ENCODE results near the gene TTLL7.

The TTLL7 gene, protein sequence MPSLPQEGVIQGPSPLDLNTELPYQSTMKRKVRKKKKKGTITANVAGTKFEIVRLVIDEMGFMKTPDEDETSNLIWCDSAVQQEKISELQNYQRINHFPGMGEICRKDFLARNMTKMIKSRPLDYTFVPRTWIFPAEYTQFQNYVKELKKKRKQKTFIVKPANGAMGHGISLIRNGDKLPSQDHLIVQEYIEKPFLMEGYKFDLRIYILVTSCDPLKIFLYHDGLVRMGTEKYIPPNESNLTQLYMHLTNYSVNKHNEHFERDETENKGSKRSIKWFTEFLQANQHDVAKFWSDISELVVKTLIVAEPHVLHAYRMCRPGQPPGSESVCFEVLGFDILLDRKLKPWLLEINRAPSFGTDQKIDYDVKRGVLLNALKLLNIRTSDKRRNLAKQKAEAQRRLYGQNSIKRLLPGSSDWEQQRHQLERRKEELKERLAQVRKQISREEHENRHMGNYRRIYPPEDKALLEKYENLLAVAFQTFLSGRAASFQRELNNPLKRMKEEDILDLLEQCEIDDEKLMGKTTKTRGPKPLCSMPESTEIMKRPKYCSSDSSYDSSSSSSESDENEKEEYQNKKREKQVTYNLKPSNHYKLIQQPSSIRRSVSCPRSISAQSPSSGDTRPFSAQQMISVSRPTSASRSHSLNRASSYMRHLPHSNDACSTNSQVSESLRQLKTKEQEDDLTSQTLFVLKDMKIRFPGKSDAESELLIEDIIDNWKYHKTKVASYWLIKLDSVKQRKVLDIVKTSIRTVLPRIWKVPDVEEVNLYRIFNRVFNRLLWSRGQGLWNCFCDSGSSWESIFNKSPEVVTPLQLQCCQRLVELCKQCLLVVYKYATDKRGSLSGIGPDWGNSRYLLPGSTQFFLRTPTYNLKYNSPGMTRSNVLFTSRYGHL

DNA sequence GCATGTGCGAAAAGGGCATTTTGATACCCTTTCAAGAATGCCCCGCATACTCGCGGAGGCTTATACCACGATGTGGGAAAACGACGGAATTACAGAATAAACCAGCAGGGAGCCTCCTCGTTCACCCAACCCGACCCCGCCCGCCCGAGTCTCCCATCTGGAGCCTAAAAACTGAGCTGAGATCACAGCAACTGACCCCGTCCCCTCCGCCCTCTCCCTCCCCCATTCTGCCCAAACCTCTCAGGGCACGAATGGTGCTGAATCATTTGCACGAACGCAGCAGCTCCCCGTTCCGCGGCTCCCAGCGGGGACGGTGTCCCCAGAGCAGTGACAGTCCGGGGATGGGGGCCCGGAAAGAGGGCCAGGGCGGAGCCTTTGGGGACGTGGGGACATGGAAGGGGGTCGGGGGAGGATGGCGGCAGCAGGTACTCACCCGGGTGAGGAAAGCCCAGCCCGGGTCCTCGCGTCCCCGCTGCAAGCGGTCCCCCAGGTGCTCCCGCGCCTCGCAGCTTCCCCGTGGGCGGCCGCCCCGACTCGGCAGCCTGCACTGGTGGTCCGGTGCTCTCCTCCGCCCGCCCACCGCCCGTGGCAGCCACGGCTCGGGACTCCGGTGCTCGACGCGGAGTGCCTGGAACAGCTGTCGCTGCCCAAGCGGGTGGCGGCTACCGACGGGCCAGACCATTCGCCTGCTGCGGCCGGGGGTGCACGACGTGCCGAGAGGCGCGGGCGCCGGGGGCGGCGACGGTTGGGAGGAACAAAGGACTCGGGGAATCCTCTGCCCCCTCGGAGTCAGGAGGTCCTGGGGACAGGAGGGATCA lies at the start of gene TTLL7:
TTLL7 (minus strand) TSS at position 635 of the 818 bp plus-strand sequence. CDS start 46,921 bp downstream, outside the sequence.
- DNase-seq, result peak; percentile 63

DNA sequence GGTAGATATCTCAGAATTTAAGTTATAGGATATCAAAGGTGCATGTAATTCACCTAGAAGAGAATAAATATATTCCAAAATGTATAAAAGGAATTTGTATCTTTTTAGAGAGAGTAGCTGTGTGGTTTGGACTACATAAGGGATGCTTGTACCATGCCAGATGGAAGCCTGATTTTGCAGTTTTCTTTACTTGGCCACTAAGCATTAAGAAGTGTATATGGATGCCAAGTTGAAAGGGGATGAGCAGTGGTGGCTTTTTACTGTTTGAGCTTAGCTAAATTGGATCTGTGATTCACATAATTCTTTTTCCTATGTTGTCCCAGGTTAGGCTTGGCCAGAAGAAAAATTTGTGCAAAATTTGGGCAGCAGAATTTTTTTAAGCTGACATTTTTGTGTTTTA lies 43.5 kb upstream of the TTLL7 start:
- no peak for DNase-seq

DNA sequence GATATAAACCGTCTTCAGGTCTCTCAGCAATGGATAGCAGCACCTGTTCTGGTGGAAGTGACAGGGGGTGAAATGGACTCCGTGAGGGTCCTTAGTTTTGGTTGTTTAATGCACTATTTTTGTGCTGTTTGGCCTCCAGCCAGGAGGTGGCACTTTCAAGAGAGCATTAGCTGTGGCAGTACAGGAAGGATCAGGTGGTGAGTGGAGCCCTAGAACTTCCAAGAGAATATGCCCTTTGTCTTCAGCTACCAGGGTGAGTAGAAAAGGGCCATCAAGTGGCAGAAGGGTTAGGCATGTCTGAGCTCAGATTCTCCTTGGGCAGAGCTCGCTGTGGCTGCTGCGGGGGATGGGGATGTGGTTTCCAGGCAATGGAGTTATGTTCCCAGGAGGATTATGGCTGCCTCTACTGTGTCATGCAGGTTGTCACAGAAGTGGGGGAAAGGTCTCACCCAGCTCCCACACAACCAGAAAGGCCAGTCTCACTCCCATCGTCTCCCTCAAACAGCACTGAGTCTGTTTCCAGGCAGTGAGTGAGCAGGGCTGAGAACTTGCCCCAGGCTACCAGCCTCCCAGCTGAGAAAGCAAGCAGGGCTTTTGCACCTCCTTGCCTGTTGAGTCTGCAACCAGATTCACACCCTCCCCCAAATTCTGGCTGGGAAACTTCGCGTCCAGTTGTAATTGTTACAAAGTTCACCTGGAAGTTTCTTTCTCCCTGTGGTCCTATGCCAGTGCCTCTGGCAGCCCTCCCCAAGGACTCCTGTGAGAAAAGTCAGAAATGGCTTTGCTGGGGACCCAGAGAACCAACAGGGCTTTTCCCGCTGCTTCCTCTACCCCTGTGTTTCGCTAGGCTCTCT lies 39.1 kb upstream of the TTLL7 start:
- DNase-seq, result no peak

DNA sequence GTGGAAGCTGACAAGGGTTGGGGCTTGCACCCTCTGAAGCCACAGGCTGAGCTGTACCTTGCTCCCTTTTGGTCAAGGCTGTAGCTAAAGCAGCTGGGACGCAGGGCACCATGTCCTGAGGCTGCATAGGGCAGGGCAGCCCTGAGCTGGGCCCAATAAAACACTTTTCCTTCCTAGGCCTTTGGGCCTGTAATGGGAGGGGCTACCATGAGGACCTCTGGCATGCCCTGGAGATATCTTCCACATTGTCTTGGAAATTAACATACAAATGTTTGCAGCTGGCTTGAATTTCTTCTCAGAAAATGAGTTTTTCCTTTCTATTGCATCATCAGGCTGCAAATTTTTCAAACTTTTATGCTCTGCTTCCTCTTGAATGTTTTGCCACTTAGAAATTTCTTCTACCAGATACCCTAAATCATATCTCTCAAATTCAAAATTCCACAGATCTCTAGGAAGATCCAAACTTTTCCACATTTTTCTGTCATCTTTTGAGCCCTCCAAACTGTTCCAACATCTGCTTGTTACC lies 32.9 kb upstream of the TTLL7 start:
- DNase-seq, result no peak

DNA sequence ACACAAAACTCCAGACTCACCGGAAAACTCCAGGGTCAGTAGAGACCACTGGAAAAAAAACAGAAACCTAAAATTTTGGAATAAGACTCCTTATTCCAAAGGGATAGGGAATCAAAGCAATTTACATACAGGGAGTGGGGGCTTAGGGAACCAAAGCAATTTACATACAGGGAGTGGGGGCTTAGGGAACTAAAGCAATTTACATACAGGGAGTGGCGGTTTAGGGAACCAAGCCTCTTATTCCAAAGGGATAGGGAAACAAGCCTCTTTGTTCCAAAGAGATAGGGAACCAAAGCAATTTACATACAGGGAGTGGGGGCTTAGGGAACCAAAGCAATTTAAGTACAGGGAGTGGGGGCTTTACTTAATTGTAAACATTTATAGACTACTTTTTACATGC lies 28.4 kb upstream of the TTLL7 start:
- no peak for DNase-seq

DNA sequence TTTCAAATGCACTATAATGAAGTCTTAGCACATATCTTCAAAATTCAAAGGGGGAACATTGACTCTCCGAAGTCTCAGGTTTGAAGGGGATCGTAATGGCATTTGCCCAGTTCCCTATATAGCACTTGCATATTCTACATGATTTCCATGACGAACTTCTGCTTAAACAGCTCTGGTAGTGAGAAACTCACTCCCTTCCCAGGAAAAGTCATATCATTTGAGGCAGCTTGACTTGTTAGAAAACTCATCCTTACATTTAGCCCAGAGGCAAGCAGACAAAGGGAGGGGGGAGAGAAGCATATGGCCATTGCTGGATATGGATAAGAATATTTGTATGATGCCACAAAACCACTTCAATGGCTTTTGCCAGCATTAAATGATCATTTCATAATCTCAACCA lies 27.0 kb upstream of the TTLL7 start:
- no peak for DNase-seq

DNA sequence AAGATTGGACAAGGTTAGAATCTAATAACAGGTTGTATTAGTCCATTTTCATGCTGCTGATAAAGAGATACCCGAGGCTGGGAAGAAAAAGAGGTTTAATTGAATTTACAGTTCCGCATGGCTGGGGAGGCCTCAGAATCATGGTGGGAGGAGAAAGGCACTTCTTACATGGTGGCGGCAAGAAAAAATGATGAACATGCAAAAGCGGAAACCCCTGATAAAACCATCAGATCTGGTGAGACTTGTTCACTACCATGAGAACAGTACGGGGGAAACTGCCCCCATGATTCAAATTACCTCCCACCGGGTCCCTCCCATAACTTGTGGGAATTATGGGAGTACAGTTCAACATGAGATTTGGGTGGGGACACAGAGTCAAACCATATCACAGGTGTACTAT lies 22.9 kb upstream of the TTLL7 start:
- DNase-seq, result no peak

DNA sequence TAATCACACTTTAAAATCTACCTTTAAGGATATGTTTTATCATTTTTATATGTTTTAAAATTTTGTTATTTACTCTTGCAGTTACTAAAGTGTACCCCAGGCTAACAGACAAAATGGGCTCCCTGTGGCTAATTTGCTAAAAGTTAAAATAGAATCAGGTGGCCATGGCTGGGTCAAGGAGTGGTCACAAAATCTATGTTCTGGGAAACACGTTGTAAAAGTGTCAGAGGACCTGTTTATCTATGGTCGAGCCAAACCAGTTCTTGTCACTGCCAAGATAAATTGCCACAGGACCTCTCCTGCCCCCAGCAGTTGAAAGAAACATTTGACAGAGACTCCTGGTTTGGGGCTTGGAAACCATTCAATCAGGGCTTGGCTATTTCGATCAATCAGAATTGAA lies 21.2 kb upstream of the TTLL7 start:
- DNase-seq, result no peak

DNA sequence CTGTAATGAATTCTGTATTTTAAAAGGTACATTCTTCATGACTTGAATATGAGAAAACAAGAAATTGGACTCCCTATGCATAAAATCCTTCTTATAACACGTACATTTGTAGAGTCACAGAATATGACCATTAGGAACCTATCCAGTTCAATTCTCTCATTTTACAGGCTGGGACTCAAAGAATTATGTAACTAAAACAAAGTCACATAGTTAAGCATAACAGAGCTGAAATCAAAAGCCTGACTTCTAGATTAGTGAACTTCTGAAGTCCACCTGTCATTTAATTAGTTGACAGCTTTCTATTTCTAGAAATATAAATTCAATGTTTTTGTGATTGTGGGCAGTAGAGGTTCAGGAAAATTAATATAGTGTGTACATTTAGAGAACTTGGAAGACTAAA lies 20.3 kb upstream of the TTLL7 start:
- DNase-seq, result no peak

DNA sequence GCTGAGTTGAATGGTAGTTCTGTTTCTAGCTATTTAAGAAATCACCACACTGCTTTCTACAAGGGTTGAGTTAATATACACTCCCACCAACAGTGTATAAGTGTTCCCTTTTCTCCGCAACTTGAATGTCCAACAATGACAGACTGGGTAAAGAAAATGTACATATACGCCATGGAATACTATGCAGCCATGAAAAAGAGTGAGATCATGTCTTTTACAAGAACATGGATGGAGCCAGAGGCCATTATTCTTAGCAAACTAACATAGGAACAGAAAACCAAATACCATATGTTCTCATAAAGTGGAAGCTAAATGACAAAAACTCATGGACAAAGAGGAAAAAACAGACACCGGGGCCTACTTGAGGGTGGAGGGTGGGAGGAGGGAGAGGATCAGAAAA lies 14.8 kb upstream of the TTLL7 start:
- DNase-seq, result no peak

DNA sequence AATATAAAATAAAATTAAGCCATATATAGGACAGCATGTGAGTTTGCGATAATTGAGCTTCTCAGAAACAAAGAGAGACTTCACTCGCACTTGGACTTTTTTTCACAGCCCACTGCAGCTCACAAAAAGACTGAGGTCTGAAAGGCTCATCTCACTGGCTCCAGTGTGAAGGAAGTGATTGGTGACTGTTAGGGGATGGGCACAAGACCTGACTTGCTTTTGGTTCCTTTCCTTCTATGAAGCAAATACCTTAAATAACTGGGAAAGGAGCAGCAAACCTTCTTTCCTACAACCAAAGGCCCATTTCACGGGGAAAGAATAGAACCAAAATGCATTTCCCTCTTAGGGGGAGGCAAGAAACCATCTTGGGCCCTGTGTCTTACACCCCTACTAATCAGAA lies 13.1 kb upstream of the TTLL7 start:
- no peak for DNase-seq

DNA sequence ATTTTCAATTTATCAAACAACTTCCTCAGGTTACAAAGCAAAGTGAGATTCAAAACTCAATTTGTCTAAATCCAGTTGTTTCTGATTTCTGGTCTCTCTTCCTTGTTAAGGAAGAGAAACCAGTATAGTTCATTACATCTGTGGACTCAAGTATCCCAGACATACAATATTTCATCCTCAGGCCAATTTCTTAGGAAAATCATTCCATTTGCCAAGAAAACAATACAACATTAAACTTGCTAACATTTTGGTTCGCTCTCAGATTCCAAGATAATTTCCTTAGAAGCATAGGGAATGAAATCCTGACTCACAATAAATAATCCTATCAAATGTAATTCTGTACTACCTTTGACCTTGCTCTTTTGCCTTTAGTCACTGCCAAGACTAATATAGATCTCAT lies 11.2 kb upstream of the TTLL7 start:
- no peak for DNase-seq

DNA sequence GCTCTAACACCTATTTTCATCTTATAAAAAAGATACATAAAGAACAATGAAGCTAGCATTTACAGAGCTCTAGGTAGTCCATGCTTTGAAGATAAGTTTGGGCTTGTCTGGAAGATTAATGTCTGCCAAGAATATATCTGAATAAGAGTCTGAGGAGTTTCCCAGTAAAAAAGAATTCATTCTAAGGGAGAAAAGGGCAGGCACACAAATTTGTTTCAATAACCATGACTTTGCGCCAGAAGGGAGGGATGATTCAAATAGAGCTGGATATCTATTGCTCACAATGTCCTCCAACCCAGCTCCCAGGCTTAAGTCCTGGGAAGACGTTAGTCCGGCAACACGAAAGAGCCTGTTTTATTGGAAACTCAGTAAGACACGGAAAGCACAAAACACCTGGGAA lies 9.7 kb upstream of the TTLL7 start:
- no peak for DNase-seq

DNA sequence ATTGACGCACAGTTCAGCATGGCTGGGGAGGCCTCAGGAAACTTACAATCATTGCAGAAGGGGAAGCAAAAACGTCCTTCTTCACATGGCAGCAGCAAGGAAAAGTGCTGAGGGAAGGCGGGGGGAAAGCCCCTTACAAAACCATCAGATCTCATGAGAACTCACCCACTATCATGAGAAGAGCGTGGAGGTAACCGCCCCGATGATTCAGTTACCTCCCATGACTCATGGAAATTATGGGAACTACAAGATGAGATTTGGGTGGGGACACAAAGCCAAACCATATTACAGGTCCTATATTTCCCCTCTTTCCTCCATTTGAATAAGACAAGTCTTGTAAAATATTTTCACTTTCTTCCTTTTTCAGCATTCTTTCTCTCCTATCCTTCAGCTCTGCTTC lies 7.7 kb upstream of the TTLL7 start:
- DNase-seq, result no peak

DNA sequence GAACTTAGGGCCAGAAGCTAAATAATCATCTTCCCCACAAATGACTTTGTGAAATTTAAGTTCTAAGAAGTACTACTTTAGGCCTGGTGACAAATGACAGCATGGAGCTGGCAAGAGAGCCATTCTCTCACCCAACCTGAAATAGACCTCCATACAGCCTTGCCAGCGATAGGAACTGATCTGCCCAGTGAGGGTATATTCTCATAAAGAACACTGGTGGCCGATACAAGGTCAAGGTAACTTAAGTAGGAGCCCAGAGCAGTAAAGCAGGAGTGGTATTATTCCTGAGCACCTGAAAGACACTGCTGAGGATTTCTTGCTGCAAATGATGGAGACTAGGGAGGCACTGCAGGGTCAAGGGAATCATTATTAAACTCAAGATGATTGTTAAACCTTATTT lies 2.6 kb upstream of the TTLL7 start:
- no peak for DNase-seq

DNA sequence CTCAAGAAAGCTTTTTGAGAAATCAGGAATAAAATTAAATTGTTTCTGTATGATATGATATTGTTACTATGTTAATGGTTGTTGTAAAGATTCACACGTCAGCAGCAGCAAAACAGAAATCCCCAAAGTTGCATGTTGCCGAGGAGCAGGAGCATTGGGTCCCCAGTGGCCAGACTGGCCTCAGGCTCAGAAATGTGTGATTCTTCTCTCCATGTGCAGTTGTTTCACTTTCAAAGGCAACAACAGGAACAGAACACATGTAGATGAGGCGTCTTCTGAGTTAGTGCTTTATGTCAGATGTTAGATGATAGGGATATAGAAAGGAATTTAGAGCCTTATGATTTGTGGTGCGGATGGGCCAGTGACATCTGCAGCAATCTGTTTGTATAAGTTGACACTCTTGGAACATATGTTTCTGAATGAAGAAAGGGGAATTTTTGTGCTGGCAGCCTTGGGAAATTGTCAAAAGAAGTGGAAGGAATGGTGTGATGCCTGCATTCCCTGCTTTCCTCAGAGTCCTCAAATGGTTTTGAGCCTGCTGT lies 2.1 kb upstream of the TTLL7 start:
- no peak for DNase-seq

DNA sequence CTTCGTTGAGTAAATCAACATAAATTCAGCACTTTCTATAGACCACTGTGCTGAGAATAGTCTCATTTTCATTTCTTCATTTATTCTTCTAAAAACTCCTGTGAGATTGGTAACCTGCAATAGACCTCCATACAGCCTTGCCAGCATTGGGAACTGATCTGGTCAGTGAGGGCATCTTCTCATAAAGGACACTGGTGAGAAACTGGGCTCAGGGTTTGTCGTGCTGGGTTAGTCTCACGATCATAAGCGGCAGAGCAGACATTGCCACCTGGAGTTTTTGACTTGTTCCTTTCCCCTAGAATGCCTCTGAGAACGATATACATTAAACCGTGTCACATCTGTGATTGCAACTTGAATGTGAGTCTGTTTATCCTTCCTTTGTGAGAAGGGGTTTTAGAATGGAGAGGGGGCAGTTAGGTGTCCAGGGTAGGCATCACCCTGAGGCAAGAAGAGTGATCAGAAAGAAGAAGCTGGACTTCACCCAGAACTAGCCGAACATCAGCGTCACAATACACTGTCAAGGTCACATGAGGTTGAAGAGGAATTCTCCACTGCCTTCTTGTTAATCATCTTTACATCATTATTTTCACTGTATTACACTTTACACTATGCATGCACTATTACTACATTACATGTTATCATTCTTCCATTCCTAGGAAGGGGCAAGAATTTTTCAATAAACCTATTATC lies 1.4 kb upstream of the TTLL7 start:
- DNase-seq, result no peak

DNA sequence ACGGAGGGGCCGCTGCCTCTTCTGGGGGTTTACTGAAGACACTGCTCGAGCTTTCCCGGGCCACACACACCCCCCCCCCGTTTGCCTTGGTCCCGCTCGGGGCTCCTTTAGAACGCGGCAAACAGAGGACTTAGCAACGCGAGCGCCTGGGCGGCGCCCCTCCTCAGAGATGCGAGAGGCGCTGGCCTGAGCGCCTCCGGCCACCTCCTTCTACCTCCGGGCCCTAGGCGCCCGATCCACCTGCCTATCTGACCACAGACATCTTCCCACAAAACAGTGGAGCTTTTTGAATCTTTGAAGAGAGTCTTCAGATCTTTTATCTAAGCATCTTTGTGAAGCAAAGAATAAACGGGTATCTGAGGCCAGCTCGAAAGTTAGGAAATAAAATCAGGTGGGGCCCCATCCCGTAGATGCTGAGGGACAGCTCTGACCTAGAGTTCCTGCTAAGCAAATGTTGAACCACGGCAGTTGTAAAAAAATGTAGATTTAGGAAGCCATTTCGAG lies 436 bp upstream of the TTLL7 start:
- no peak for DNase-seq

DNA sequence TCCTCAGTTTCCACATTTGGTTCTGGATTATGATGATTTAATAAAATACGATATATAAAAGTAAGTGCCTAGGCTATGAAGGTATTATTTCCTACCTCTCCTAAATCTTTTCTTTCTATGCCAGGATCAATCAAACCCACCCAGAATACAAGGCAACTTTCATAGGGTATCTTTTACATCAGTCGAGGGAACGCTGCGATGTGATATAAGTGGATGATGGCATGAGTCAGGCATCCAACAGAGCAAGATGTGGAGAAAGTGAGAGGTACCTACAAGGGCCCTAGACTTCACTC lies 781 bp downstream of the TTLL7 start:
- DNase-seq, result no peak

DNA sequence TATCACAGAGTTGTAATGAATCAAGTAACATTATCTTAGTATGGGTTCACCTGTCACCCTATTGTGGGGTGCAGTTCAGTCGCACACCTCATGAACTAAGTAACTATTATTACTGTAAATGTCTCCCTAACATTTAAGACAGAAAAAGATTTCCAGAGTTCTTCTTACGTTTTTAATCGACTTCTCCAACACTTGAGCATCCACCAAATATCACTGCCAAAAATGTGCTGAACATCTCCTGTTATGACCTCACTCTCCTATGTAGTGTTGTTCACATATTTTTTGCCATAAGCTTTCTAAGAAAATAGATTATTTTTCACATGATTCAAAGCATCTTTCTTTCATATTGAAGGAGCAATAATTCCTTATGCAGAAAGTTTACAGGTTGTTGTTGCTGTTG lies 1.3 kb downstream of the TTLL7 start:
- DNase-seq, result no peak

DNA sequence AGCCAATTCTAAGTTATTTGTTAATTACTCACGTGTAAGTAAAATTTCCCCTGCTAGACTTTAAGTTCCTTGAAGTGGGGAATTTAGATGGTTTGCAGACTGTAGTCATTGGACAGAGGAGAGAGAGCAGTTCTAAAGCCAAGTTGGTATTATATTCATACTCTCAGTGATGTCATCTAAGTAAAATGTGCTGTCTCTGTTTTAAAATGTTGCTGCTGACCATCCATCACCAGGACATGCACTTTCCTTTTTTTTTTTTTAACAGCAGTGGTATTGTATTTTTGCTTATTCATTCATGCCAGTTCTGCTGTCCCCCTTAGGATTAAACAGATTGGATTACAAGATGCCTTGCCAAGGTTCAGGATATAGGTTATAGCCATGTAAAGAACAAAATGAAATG lies 2.3 kb downstream of the TTLL7 start:
- no peak for DNase-seq

Measured in CD4-positive, alpha-beta T cell treated with Interleukin-10 for 1 hour (primary cell).